ENCODE measurements around the gene MAL. TPM values are rescaled to one million over a fixed set of nuclear protein-coding genes. Genes with fewer than 3 reads are reported as not detected.

Gene MAL
- total RNA-seq, 1 donor from 2014 or later, result not detected

GRCh38 chr2:95034221-95034620 lies 8.7 kb downstream of the MAL start:
- no peak overlapping the region for H2AFZ ChIP-seq (replicated peaks)
- H4K20me1 ChIP-seq (ENCODE audit: low read depth), result no peaks in the 10 kb centered on the region
- Mint-ChIP-seq H3K27ac (no peak overlapping the region), H3K4me1 (peaks cover 5% of the 10 kb centered on the region), H3K9me3 (peaks cover 9% of the 10 kb centered on the region), H3K27me3 (ENCODE audit: insufficient read depth, low read depth) (peaks cover 26% of the 10 kb centered on the region), H3K36me3 (no peaks in the 10 kb centered on the region), H3K4me3 (no peak overlapping the region)
- H3K4me2 ChIP-seq, result no peak overlapping the region
- H3K4me1 ChIP-seq, result no peaks in the 10 kb centered on the region
- H3K4me3 ChIP-seq, result no peak overlapping the region
- no peak overlapping the region for H3K27ac ChIP-seq
- H3K36me3 ChIP-seq, result no peaks in the 10 kb centered on the region
- no peaks in the 10 kb centered on the region for H3K79me2 ChIP-seq (ENCODE audit: low read depth)
- H3K27me3 ChIP-seq, result no peaks in the 10 kb centered on the region
- H3K9ac ChIP-seq, result no peak overlapping the region
- TF ChIP-seq EZH2phosphoT487 (IDR thresholded peaks at IDR 0.05) (no peak), CTCF (IDR thresholded peaks at IDR 0.05) (no peak), EZH2 (IDR thresholded peaks at IDR 0.05) (no peak)
- DNase-seq (ENCODE audit: low spot score), result no peak
- H3F3A ChIP-seq (ENCODE audit: low read depth), result peaks cover 16% of the 10 kb centered on the region
- H3K9me3 ChIP-seq (ENCODE audit: low read depth), result peaks cover 3% of the 10 kb centered on the region

- Mint-ChIP-seq H3K36me3 (no peaks in the 10 kb centered on the region), H3K4me3 (no peak overlapping the region), H3K27ac (no peak overlapping the region), H3K4me1 (peaks cover 5% of the 10 kb centered on the region), H3K27me3 (ENCODE audit: insufficient read depth, low read depth) (peaks cover 26% of the 10 kb centered on the region), H3K9me3 (peaks cover 9% of the 10 kb centered on the region)
- Histone ChIP-seq H3K36me3 (no peaks in the 10 kb centered on the region), H3K79me2 (ENCODE audit: low read depth) (no peaks in the 10 kb centered on the region), H2AFZ (replicated peaks) (no peak overlapping the region), H3K9ac (no peak overlapping the region), H3F3A (ENCODE audit: low read depth) (peaks cover 16% of the 10 kb centered on the region), H4K20me1 (ENCODE audit: low read depth) (no peaks in the 10 kb centered on the region), H3K27ac (no peak overlapping the region), H3K4me3 (no peak overlapping the region), H3K27me3 (no peaks in the 10 kb centered on the region), H3K4me1 (no peaks in the 10 kb centered on the region), H3K9me3 (ENCODE audit: low read depth) (peaks cover 3% of the 10 kb centered on the region), H3K4me2 (no peak overlapping the region)
- TF ChIP-seq CTCF (IDR thresholded peaks at IDR 0.05), result no peak
- no peak for TF ChIP-seq EZH2 (IDR thresholded peaks at IDR 0.05)
- TF ChIP-seq EZH2phosphoT487 (IDR thresholded peaks at IDR 0.05), result no peak
- no peak for DNase-seq (ENCODE audit: low spot score)
These were observed 9.3 kb downstream of the MAL start for GRCh38 chr2:95034818-95035217.

- Mint-ChIP-seq H3K4me3 (no peak overlapping the region), H3K27me3 (ENCODE audit: insufficient read depth, low read depth) (peaks cover 22% of the 10 kb centered on the region), H3K27ac (no peak overlapping the region), H3K36me3 (no peaks in the 10 kb centered on the region), H3K4me1 (no peaks in the 10 kb centered on the region), H3K9me3 (peaks cover 9% of the 10 kb centered on the region)
- no peak overlapping the region for H2AFZ ChIP-seq (replicated peaks)
- no peaks in the 10 kb centered on the region for H4K20me1 ChIP-seq (ENCODE audit: low read depth)
- no peak overlapping the region for H3K4me2 ChIP-seq
- H3K27ac ChIP-seq, result no peak overlapping the region
- TF ChIP-seq EZH2 (IDR thresholded peaks at IDR 0.05), result no peak
- no peak for TF ChIP-seq EZH2phosphoT487 (IDR thresholded peaks at IDR 0.05)
- no peak for TF ChIP-seq CTCF (IDR thresholded peaks at IDR 0.05)
- no peaks in the 10 kb centered on the region for H3K79me2 ChIP-seq (ENCODE audit: low read depth)
- no peaks in the 10 kb centered on the region for H3K4me1 ChIP-seq
- no peak for DNase-seq (ENCODE audit: low spot score)
- H3K9ac ChIP-seq, result no peak overlapping the region
- no peaks in the 10 kb centered on the region for H3K27me3 ChIP-seq
- H3F3A ChIP-seq (ENCODE audit: low read depth), result peaks cover 16% of the 10 kb centered on the region
- peaks cover 3% of the 10 kb centered on the region for H3K9me3 ChIP-seq (ENCODE audit: low read depth)
- H3K4me3 ChIP-seq, result no peak overlapping the region
- no peaks in the 10 kb centered on the region for H3K36me3 ChIP-seq
These were observed 11.3 kb downstream of the MAL start for GRCh38 chr2:95036596-95037383.
